K562 (cell line): ENCODE results near the gene TMEM132E.

Experiments
- ESRRA ChIP-seq: fragments of 450-650 bp; IDR thresholded peaks from 2 replicates; pipeline ENCODE4 v1.6.1; 2014; ENCODE audit warnings: low read depth, mild to moderate bottlenecking, moderate library complexity, borderline replicate concordance
- MAZ ChIP-seq, 2 experiments: fragments of 450-650 bp in 1 of 2; sonication (generic) in 1 of 2; formaldehyde crosslinking; IDR thresholded peaks in 1 of 2; conservative IDR thresholded peaks in 1 of 2; 2 replicates each; pipeline versions ENCODE4 v1.4.0 to v1.5.0; 2020; ENCODE audit warnings: mild to moderate bottlenecking in 1 of 2, missing genetic modification reagents in 1 of 2
- MXI1 ChIP-seq: IDR thresholded peaks from 2 replicates; pipeline ENCODE4 v1.6.1; 2011; ENCODE audit warnings: low read depth, mild to moderate bottlenecking, improper control_type of control experiment, low read length
- NFYB ChIP-seq: IDR thresholded peaks from 2 replicates; pipeline ENCODE4 v1.6.1; 2011; ENCODE audit warnings: mild to moderate bottlenecking, moderate library complexity; ENCODE audit not compliant: insufficient read length; ENCODE audit errors: extremely low read depth
- NR2C2 ChIP-seq, 2 experiments: fragments of 200-800 bp in 1 of 2; sonication (Bioruptor generic) in 1 of 2; sonication (generic) in 1 of 2; formaldehyde crosslinking in 1 of 2; IDR thresholded peaks; 2 replicates each; pipeline versions ENCODE4 v1.6.1 to v1.8.0; 2016 to 2022; ENCODE audit warnings: mild to moderate bottlenecking in 1 of 2, missing compliant biosample characterization in 1 of 2, missing genetic modification characterization in 1 of 2, missing genetic modification reagents in 1 of 2
- POLR2A ChIP-seq: fragments of 450-650 bp; conservative IDR thresholded peaks from 2 replicates; pipeline ENCODE4 v1.6.1; 2016
- YY1 ChIP-seq, 3 experiments: IDR thresholded peaks; 2 replicates each; pipeline ENCODE4 v1.6.1; 2011; ENCODE audit warnings: low read length in 2 of 3, mild to moderate bottlenecking in 2 of 3, moderate library complexity in 2 of 3, borderline replicate concordance in 1 of 3, control low read depth in 1 of 3, low read depth in 1 of 3; ENCODE audit not compliant: insufficient read depth in 3 of 3, insufficient replicate concordance in 2 of 3, control insufficient read depth in 1 of 3, insufficient read length in 1 of 3; ENCODE audit errors: extremely low read depth in 1 of 3
- TF ChIP-seq, protein P1 (sequence below): sonication (generic); formaldehyde crosslinking; IDR thresholded peaks from 2 replicates; pipeline ENCODE4 v1.8.1; 2022; ENCODE audit warnings: missing genetic modification reagents
- TF ChIP-seq, protein P2 (sequence below): fragments of 250-450 bp; sonication (Bioruptor Pico); IDR thresholded peaks from 2 replicates; pipeline ENCODE4 v1.8.0; 2021; ENCODE audit warnings: moderate library complexity, mild to moderate bottlenecking, inconsistent platforms
- TF ChIP-seq, protein P3 (sequence below), 3 experiments: fragments of 200-800 bp in 1 of 3; sonication (Bioruptor generic) in 1 of 3; sonication (generic) in 1 of 3; formaldehyde crosslinking in 1 of 3; IDR thresholded peaks; 2 replicates each; pipeline versions ENCODE4 v1.6.1 to v1.8.0; 2016 to 2022; ENCODE audit warnings: mild to moderate bottlenecking in 2 of 3, missing compliant biosample characterization in 2 of 3, missing genetic modification characterization in 2 of 3, missing genetic modification reagents in 1 of 3
- TF ChIP-seq, protein P4 (sequence below): sonication (generic); formaldehyde crosslinking; IDR thresholded peaks from 2 replicates; pipeline ENCODE4 v1.8.1; 2023; ENCODE audit warnings: mild to moderate bottlenecking, missing genetic modification reagents, moderate library complexity

DNA sequence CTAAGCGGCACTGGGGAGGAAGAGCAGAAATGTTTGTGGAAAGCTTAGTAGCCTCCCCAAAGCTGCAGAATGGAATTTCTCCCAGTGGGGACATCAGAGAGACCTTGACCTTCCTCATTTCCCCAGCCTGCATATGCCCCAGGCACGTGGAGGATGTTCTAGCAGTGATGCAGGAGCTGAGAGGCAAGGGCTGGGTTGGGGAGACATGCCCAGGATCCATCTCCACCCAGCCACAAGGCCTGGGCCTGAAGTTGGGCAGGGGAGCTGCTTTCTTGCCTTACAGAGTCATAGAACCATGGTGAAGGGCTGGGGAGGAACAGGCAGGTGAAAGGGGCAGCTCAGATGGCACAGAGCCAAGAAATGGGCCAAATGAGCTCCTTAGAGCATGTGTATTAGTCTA, 104.0 kb downstream of the TMEM132E start:
- TF ChIP-seq, protein P1, sequence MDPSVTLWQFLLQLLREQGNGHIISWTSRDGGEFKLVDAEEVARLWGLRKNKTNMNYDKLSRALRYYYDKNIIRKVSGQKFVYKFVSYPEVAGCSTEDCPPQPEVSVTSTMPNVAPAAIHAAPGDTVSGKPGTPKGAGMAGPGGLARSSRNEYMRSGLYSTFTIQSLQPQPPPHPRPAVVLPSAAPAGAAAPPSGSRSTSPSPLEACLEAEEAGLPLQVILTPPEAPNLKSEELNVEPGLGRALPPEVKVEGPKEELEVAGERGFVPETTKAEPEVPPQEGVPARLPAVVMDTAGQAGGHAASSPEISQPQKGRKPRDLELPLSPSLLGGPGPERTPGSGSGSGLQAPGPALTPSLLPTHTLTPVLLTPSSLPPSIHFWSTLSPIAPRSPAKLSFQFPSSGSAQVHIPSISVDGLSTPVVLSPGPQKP (CRISPR knock-in tag) = no peak
- TF ChIP-seq ESRRA (no peak), POLR2A (no peak), MAZ (CRISPR knock-in tag; conservative IDR thresholded peaks at IDR 0.05 in 1 of 2, IDR thresholded peaks at IDR 0.05 in 1 of 2) (no peak), NFYB (no peak), MXI1 (no peak), NR2C2 (CRISPR knock-in tag; IDR thresholded peaks at IDR 0.05) (no peak), NR2C2 (tag; IDR thresholded peaks at IDR 0.05) (no peak), YY1 (IDR thresholded peaks at IDR 0.05; ENCODE audit: borderline replicate concordance in 1 of 3, control insufficient read depth in 1 of 3, extremely low read depth in 1 of 3, insufficient read depth in 3 of 3, insufficient read length in 1 of 3, insufficient replicate concordance in 2 of 3, low read depth in 1 of 3, low read length in 2 of 3) (no peak)
- TF ChIP-seq, protein P2, sequence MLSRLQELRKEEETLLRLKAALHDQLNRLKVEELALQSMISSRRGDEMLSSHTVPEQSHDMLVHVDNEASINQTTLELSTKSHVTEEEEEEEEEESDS (CRISPR knock-in tag) = no peak
- TF ChIP-seq, protein P3, sequence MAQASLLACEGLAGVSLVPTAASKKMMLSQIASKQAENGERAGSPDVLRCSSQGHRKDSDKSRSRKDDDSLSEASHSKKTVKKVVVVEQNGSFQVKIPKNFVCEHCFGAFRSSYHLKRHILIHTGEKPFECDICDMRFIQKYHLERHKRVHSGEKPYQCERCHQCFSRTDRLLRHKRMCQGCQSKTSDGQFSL (CRISPR knock-in tag; IDR thresholded peaks at IDR 0.05) = no peak
- TF ChIP-seq, protein P3 (tag; IDR thresholded peaks at IDR 0.05) = no peak
- TF ChIP-seq, protein P4, sequence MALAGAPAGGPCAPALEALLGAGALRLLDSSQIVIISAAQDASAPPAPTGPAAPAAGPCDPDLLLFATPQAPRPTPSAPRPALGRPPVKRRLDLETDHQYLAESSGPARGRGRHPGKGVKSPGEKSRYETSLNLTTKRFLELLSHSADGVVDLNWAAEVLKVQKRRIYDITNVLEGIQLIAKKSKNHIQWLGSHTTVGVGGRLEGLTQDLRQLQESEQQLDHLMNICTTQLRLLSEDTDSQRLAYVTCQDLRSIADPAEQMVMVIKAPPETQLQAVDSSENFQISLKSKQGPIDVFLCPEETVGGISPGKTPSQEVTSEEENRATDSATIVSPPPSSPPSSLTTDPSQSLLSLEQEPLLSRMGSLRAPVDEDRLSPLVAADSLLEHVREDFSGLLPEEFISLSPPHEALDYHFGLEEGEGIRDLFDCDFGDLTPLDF (CRISPR knock-in tag) = no peak
